ENCODE results near the gene GPRC5C.
"Not testable (repeated sequence)": the region's sequence is repeated elsewhere in the genome, so short reads cannot be mapped to it uniquely, and the experiment has no call there.

GPRC5C gene

DNA sequence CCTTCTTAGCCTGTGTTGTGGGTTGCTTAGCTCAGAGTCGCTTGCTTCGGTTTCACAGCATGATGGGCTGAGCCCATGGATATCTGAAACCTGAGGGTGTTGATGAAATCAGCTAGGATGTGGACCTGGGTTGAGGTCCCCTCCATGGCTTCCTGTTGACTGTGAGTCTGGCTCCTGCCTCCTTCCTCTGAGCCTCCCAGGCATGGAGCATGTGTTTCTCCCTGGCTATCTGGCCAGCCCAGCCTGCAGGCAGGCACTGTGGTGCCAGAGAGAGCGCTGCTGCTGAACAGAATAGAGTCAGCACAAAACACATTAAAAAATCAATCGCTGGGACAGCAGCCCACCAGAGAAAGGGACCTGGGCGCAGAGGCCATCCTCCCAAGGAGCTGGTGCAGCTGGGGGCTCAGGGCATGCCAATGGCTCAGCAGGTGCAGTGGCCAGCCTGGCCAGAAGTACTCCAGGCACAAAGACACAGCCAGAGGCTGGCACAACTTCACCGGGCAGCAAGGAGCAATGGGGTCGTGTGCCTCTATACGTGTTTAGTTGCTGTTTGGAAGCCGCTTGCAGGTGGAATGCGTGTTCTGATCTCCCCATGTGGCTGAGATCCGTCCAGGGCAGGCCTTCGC lies 28.3 kb upstream of the GPRC5C start:
- no peak for DNase-seq (ENCODE audit: low read depth)
- TF ChIP-seq, protein P1, sequence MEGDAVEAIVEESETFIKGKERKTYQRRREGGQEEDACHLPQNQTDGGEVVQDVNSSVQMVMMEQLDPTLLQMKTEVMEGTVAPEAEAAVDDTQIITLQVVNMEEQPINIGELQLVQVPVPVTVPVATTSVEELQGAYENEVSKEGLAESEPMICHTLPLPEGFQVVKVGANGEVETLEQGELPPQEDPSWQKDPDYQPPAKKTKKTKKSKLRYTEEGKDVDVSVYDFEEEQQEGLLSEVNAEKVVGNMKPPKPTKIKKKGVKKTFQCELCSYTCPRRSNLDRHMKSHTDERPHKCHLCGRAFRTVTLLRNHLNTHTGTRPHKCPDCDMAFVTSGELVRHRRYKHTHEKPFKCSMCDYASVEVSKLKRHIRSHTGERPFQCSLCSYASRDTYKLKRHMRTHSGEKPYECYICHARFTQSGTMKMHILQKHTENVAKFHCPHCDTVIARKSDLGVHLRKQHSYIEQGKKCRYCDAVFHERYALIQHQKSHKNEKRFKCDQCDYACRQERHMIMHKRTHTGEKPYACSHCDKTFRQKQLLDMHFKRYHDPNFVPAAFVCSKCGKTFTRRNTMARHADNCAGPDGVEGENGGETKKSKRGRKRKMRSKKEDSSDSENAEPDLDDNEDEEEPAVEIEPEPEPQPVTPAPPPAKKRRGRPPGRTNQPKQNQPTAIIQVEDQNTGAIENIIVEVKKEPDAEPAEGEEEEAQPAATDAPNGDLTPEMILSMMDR (IDR thresholded peaks at IDR 0.05; ENCODE audit: low read depth, low read length), result no peak
- TF ChIP-seq POLR2A (IDR thresholded peaks at IDR 0.05; ENCODE audit: extremely low read depth, insufficient read length), result no peak

DNA sequence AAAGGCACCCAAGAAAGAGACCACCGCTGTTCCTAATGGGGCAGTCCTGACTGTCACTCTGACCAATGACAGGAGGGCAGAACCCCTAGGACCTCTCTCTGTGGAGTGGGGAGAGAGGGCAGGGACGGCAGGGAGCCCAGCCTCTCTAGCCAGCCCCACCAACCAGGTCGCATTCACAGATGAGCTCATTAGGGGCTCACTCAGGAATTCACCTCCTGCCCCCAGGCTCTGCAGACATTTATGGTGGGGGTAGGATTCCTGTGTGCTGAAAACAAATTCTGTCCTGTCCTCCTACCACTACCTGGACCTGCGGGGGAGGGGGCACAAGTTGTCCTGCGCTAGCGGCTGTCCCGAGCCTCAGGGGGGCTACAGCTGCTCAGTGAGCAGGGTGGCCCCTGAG lies 27.7 kb upstream of the GPRC5C start:
- no peak for DNase-seq (ENCODE audit: low read depth)
- TF ChIP-seq POLR2A (IDR thresholded peaks at IDR 0.05; ENCODE audit: extremely low read depth, insufficient read length), result no peak
- TF ChIP-seq MAX (IDR thresholded peaks at IDR 0.05; ENCODE audit: low read depth, low read length), result no peak
- no peak for TF ChIP-seq MYC (IDR thresholded peaks at IDR 0.05; ENCODE audit: low read depth, low read length)
- TF ChIP-seq, protein P1 (IDR thresholded peaks at IDR 0.05; ENCODE audit: low read depth, low read length), result no peak
- H3K4me3 ChIP-seq (ENCODE audit: low read depth, low read length), result no peak overlapping the region

More for the DNA sequence above, 28.3 kb upstream of the GPRC5C start:
- no peak overlapping the region for H3K4me3 ChIP-seq (ENCODE audit: low read depth, low read length)

DNA sequence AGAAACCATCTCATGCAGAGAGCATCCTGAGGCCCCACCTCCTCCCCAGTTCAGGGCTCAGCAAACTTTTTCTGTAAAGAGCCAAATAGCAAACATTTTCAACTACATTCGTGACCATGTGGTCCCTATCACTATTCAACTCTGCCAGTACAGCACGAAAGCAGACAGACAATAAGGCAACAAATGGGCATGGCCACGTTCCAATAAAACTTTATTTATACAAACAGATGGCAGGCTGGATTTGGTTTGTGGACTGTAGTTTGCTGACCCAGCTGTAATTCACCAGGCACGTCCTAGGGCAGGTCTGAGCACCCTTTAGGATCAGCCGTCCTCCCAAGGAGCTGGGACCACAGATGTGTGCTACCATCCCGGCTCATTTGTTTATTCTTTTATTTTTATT lies 27.1 kb upstream of the GPRC5C start:
- H3K4me3 ChIP-seq (ENCODE audit: low read depth, low read length), result no peak overlapping the region
- DNase-seq (ENCODE audit: low read depth), result no peak

DNA sequence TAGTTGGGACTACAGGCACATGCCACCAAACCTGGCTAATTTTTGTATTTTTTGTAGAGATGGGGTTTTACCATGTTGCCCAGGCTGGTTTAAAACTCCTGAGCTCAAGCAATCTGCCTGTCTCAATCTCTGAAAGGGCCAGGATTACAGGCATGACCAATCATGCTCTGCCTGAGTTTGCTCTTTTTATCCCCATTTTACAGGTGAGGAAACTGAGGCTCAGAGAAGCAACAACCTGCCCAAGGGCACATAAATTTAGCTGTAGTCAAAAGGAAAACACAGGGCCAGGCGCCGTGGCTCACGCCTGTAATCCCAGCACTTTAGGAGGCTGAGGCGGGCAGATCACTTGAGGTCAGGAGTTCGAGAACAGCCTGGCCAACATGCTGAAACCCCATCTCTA lies 26.6 kb upstream of the GPRC5C start:
- not testable (repeated sequence) for H3K4me3 ChIP-seq (ENCODE audit: low read depth, low read length); DNase-seq (ENCODE audit: low read depth)

More for the DNA sequence above, 27.1 kb upstream of the GPRC5C start:
- TF ChIP-seq, protein P1 (IDR thresholded peaks at IDR 0.05; ENCODE audit: low read depth, low read length), result no peak
- TF ChIP-seq MYC (IDR thresholded peaks at IDR 0.05; ENCODE audit: low read depth, low read length) (no peak), MAX (IDR thresholded peaks at IDR 0.05; ENCODE audit: low read depth, low read length) (no peak), POLR2A (IDR thresholded peaks at IDR 0.05; ENCODE audit: extremely low read depth, insufficient read length) (no peak)

DNA sequence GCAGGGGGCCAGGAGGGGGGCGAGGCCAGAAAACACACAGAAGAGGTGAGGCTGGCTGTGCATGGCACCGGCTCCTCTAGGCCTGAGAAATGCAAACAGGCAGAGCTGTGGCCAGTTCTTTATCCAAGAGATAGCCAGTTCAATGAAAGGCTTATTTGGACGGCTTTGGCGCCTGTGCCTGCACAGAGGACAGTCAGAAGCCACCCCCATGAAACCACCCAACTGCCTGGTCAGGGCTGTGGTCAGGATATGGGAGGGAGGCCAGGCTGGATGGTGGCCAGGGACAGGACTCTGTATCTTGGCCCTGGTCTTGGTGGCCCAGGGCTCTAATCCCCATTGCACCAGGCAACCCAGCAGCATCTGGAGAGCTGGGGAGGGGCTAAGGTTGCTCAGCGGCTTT lies 24.5 kb upstream of the GPRC5C start:
- TF ChIP-seq MAX (IDR thresholded peaks at IDR 0.05; ENCODE audit: low read depth, low read length), result no peak
- DNase-seq (ENCODE audit: low read depth), result no peak
- H3K4me3 ChIP-seq (ENCODE audit: low read depth, low read length), result no peak overlapping the region

GRCh38 chr17:74408262-74408661 lies 23.6 kb upstream of the GPRC5C start:
- no peak overlapping the region for H3K4me3 ChIP-seq (ENCODE audit: low read depth, low read length)
- TF ChIP-seq, protein P1 (IDR thresholded peaks at IDR 0.05; ENCODE audit: low read depth, low read length), result peak; percentile 20
- TF ChIP-seq MYC (IDR thresholded peaks at IDR 0.05; ENCODE audit: low read depth, low read length), result 0 out of 2 replicates have a peak, but pooled peaks have one; percentile 20
- TF ChIP-seq POLR2A (IDR thresholded peaks at IDR 0.05; ENCODE audit: extremely low read depth, insufficient read length), result no peak
- TF ChIP-seq MAX (IDR thresholded peaks at IDR 0.05; ENCODE audit: low read depth, low read length), result peak; percentile 75
- DNase-seq (ENCODE audit: low read depth), result peak; percentile 62

DNA sequence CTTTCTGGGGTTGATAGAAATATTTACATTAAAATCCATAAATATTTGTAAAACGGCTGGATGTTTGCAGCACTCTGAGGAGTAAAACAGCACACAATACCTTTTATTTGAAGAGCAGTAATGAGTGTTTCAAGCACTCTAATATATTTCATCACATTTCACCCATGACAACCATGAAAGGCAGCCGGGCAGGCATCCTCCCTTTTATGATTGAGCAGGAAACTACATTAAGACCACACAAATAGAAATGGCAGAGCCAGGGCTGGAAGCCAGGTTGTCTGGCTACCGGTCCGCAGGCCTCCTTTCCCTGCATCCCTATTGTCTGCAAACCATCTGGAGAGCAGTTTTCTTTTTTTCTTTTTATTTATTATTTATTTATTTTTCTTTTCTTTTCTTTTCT lies 23.1 kb upstream of the GPRC5C start:
- DNase-seq (ENCODE audit: low read depth), result no peak
- TF ChIP-seq POLR2A (IDR thresholded peaks at IDR 0.05; ENCODE audit: extremely low read depth, insufficient read length) (no peak), MYC (IDR thresholded peaks at IDR 0.05; ENCODE audit: low read depth, low read length) (no peak), MAX (IDR thresholded peaks at IDR 0.05; ENCODE audit: low read depth, low read length) (no peak)
- TF ChIP-seq, protein P1 (IDR thresholded peaks at IDR 0.05; ENCODE audit: low read depth, low read length), result no peak
- H3K4me3 ChIP-seq (ENCODE audit: low read depth, low read length), result no peak overlapping the region

All from NB4 (cell line).